Epithelial cell of proximal tubule (primary cell): ENCODE data around the gene MSI1. TPM values are rescaled to one million over a fixed set of nuclear protein-coding genes. Genes with fewer than 3 reads are reported as not detected.
"Not testable (repeated sequence)": the region's sequence is repeated elsewhere in the genome, so short reads cannot be mapped to it uniquely, and the experiment has no call there.

Experiments used
- DNase-seq: peaks from one replicate; pipeline ENCODE4 v3.0.0-alpha.2; 2011; ENCODE audit warnings: low read depth
- H3K4me3 ChIP-seq: 2 replicates; pipeline ENCODE4 v1.5.1; 2011; ENCODE audit warnings: low read depth, mild to moderate bottlenecking, low read length
- CTCF ChIP-seq: conservative IDR thresholded peaks from 2 replicates; pipeline ENCODE4 v1.5.1; 2012; ENCODE audit warnings: low read depth, mild to moderate bottlenecking, low read length
- total RNA-seq: library from RNA; depleted of rRNA; stranded (reverse); fragments of >200 nt; gene quantifications from 2 replicates; pipeline ENCODE4 v1.2.3, GENCODE V29; 2015

The MSI1 gene
- total RNA-seq, 1 donor from 2014 or later = 25.8 TPM

- peak; percentile 67 for TF ChIP-seq CTCF
- H3K4me3 ChIP-seq, DNase-seq: not testable (repeated sequence)
These were observed 33.5 kb downstream of the MSI1 start for GRCh38 chr12:120335447-120335846.

- no peak for TF ChIP-seq CTCF
- no peak for DNase-seq
These were observed 36.4 kb downstream of the MSI1 start for GRCh38 chr12:120332523-120332922.

GRCh38 chr12:120332041-120332440, 36.9 kb downstream of the MSI1 start:
- H3K4me3 ChIP-seq = no peak overlapping the region
- no peak for DNase-seq
- no peak for TF ChIP-seq CTCF

More at GRCh38 chr12:120332523-120332922, 36.4 kb downstream of the MSI1 start:
- H3K4me3 ChIP-seq = no peak overlapping the region

GRCh38 chr12:120331390-120331789, 37.6 kb downstream of the MSI1 start:
- TF ChIP-seq CTCF = no peak

GRCh38 chr12:120328228-120328627, 40.7 kb downstream of the MSI1 start:
- DNase-seq = no peak
- H3K4me3 ChIP-seq = no peak overlapping the region
- no peak for TF ChIP-seq CTCF

More at GRCh38 chr12:120331390-120331789, 37.6 kb downstream of the MSI1 start:
- no peak overlapping the region for H3K4me3 ChIP-seq
- no peak for DNase-seq

- TF ChIP-seq CTCF = no peak
- DNase-seq = no peak
- no peak within 1 kb of the TSS for H3K4me3 ChIP-seq
These were observed 41.4 kb downstream of the MSI1 start, which contains the start of gene PLA2G1B for GRCh38 chr12:120327593-120327992. PLA2G1B (minus strand) TSS chr12:120327779; CDS start chr12:120327753, 26 bp downstream.

GRCh38 chr12:120324841-120325417, 44.0 kb downstream of the MSI1 start:
- TF ChIP-seq CTCF = no peak
- H3K4me3 ChIP-seq = no peak overlapping the region
- no peak for DNase-seq
